MM.1S (cell line): ENCODE data around the gene VPS13C.

ENCODE experiments used
- CTCF ChIP-seq: fragments of 300-600 bp; sonication (generic); IDR thresholded peaks from 2 replicates; pipeline ENCODE4 v1.5.1; 2016; ENCODE audit warnings: antibody characterized with exemption, low read length, mixed read lengths
- EZH2 ChIP-seq: fragments of 300-600 bp; sonication (generic); optimal IDR thresholded peaks from 2 replicates; pipeline ENCODE3; 2017; ENCODE audit warnings: low read depth, mild to moderate bottlenecking, antibody characterized with exemption, low read length, mixed read lengths
- EZH2phosphoT487 ChIP-seq: fragments of 300-600 bp; sonication (generic); IDR thresholded peaks from 2 replicates; pipeline ENCODE4 v1.6.1; 2018; ENCODE audit warnings: antibody characterized with exemption, low read length

GRCh38 chr15:61935493-61935892, 124.8 kb downstream of the VPS13C start:
- no peak for TF ChIP-seq CTCF
- no peak for TF ChIP-seq EZH2phosphoT487
- no peak for TF ChIP-seq EZH2
